Stimulated activated CD8-positive, alpha-beta memory T cell treated with anti-CD3 and anti-CD28 coated beads, Interleukin-12 subunit alpha, Interleukin-12 subunit beta, amount 100 ng/mL, for 1 hour (primary cell): Measurements from ENCODE around the gene PKP4.

Source experiments
- DNase-seq: peaks from one replicate; pipeline ENCODE4 v3.0.0-alpha.2; 2020; ENCODE audit warnings: low read depth

The PKP4 gene

DNA sequence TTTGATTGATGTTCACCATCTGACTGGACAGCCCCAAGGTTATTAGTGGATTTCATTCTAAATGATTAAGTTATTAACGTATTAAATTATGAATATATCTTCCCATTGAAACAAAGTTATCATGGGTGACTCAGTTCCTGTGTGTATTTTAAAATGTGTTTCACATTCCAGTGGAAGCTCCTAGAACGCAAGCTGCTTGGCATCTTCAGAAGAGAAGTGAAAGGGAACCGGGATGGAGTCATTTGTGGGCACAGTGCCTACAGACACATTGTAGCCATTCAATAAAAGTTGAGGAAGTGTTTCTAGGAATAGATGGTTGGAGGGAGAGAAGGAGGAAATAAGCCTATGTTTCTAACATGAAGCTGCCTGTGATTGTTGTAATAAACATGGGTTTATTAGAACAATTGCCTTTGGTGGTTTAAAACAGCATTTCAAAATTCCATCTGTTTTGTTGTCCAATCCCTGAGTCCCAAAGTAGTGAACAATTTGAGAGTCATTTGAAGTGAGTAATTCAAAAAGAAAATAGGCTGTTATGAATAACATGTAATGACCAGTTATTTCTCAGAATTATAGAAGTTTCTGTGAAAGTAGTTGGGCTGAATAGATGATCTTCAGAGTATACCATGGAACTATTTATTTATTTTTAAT lies 143.5 kb downstream of the PKP4 start:
- no peak for DNase-seq

DNA sequence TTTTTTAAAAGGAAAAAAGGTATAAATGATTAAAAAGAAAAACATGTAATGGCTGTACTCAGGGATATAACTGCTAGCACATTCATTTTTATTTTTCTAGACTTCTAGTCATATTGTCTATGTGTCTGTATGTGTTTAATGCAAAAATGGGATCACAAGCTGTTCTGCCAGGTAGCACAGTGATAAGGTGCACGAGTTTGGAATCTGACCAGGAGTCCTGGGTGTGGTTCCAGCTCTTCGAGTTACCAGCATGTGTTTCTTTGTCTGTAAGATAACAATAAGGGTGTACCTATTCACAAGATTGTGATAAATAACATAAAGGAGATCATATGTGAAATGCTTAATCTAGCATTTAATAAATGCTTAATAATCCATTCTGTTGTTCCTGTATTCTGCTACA lies 145.3 kb downstream of the PKP4 start:
- no peak for DNase-seq

DNA sequence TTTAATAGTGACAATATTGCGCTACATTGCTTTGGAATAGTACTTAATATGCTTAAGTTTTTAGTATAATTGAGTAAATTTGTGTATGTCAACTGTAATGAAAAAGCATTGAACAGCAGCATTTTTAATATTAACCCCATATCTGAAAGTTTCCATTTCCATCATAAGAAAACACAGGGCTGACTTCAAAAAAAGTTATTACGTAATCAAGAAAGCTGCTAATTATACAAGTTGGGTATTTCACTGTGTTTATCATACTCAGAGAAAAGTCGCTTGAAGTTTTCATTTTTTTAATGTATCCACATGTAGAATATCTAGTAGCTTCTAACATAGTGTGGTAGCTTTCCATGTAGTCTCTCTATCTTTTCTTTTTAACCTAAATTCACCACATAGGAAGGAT lies 146.5 kb downstream of the PKP4 start:
- DNase-seq, result no peak

DNA sequence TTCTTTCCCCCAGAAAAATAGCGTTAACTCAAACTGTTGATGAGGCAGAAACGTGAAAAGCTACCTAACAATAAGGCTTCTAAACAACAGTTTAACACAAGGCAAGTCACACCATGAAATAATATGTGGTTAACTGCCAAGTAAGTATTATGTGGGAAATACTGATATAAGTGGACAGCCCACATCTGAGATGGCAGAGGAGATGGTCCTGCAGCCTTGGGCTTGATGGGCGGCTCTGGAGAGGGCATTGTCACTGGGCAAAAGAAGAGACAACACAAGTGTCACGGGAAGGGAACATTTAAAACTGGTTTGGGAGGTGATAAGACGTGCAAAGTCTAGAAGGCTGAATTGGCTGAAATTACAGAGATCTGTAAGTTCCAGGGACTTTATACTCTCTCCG lies 147.2 kb downstream of the PKP4 start:
- DNase-seq, result no peak

DNA sequence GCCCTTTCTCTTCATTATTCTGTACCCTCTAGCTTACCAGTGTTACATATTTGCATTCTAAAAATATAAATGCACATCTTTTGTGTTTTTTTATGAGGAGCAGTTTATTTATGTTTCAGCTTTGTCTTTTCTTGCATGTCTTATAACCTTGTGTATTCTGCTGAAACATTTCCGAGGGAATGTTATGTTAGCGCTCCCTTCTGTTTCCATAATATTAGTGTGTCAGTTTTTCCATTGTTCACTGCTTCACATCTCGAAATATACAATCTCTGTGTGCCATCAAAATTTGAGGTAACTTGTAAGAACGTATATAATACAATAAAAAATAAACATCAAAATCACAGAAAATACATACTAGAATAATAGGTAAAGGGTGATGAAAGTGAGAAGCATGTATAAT lies 153.3 kb downstream of the PKP4 start:
- DNase-seq, result no peak

DNA sequence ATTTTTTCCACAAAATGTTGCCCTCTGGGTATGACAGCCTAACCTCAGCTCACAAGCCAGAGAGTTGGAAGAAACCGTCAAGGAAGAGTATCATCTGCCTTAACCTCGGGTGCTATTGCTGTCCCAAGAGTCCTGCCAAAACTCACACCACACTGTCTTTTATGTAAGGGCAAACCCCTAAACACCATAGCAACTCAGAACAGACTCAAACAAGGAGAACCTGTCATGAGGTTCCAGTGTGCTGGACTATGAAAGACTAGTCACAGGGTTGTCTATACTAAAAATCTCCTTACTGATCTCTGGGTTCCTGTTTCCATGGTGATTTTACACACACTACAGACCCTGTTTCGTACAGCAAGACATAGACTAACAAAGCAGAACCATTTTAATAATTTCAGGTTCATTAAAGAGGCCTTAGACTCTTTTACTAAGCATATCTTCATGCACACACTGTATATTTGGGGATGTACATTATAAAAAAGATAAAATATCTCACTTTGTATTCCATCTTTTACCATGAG lies 159.8 kb downstream of the PKP4 start:
- no peak for DNase-seq

DNA sequence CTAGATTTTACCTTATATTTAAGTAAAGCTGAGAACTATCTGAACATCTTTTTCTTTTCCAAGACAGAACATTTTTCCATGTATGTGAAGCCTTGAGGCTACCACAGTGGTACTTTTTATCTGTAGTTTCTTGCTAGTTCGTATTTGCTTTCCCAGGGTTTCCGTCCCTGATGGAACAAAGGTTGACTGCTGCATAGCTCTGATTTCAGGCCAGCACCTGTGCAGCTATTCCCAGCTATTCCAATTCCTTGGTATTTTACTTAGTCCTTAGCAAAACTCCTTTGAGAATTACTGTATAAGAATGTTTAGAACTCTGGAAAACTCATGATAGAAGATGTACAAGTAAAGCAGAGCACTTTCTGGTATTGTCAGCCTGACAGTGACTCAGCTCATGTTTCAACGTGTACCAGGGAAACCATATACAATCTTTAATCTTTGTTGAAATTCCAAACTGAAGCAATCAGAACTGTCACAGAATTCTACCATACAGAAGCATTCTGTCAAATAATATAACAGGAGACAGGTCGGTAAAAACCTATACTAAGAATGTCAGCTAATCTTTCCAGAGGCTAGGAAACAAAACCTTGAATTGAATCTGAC lies 162.2 kb downstream of the PKP4 start:
- DNase-seq, result no peak

DNA sequence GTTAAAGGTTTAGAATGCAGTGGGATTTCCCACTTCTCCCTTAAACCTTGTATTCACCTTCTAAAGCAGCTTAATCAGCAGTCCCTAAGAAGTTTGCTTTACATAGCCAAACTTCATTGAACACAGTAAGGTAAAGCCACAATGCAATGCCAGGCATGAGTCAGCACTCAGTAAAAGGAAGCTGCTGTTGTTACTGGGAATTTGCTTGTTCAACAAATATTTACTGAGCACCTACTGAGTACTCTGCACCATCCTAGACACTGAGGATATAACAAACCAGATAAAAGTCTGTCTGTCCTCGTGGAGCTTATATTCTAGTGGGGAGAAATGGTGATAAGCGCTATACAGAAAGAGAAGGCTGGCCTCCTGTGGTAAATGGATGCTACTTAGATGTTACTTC lies 162.7 kb downstream of the PKP4 start:
- no peak for DNase-seq

DNA sequence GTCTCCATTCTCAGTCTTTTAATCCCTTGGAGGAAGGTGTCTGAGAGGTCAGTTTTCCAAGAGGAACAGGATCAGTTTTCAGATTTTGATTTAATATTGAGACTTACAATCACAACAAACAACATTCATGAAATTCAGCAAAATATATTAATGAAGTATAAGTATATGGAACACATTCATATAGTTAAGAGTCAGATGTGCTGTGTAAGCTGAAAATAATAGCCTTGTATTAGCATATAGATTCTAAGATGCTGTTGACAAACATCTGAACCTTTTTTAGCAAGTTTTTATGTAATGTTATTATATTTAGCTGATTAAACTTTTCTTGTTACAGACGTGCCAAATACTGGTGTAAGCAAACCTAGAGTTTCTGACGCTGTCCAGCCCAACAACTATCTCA lies 163.9 kb downstream of the PKP4 start:
- DNase-seq, result no peak

DNA sequence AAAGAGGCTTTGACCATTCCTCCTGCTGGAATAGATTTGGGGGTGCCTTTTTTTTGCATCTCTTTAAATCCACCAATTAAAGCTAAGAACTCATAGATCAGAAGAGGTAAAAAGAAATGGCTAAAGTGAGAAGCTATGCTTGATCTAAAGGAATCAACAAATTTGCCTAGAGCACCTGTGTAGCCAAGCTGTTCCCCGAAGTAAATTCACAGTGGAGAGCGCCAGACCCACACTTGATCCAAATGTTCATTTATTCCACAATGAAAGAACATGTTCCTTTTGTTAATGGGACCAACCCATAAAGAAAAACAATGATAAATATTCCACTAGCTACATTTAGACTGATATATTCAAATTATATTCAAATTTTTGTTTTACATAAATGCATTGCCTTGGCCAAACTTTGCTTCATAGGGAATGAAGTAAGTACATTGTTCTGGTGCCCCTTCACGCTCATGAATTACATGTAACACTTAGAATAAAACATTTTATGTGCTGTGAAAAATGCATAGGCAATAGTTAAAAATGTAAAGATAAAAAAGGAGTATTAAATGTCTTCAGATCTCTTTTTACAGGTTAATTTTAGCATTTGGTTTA lies 167.4 kb downstream of the PKP4 start:
- no peak for DNase-seq

DNA sequence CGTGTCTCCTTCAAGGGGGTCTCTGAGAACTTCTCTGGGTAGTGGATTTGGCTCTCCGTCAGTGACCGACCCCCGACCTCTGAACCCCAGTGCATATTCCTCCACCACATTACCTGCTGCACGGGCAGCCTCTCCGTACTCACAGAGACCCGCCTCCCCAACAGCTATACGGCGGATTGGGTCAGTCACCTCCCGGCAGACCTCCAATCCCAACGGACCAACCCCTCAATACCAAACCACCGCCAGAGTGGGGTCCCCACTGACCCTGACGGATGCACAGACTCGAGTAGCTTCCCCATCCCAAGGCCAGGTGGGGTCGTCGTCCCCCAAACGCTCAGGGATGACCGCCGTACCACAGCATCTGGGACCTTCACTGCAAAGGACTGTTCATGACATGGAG lies 168.2 kb downstream of the PKP4 start:
- no peak for DNase-seq

DNA sequence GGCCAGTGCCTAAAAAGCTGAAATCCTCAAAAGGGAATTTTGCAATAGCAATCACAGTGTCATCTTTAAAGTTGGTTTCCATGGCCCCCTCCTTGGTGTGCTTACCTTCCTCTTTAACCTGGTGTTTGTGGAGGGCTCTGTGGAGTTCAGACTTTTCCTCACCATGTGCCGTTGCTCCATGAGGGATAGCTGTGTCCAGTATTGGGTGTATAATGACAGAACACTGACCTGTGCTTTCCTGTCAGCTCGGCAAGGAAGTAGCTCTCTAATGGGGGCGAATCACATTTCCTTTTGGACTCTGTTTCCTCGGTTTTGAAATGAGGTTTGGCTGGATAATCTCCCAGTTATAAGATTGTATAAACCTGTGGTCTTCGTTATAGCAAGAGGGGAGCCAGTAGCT lies 172.4 kb downstream of the PKP4 start:
- DNase-seq, result no peak

DNA sequence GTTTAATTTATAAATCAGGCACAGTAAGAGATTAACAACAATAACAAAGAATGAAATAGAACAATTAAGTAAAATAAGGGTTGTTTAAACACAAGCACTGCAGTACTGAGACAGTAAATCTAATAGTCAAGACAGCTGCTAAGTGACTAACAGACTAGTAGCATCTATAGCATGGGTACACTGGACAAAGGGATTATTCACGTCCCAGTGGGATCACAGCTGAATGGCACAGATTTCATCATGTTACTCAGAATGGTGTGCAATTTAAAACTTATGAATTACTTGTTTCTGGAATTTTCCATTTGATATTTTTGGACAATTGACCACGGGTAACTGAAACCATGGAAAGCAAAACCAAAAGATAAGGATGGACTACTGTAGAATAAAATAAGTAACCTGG lies 176.5 kb downstream of the PKP4 start:
- no peak for DNase-seq

DNA sequence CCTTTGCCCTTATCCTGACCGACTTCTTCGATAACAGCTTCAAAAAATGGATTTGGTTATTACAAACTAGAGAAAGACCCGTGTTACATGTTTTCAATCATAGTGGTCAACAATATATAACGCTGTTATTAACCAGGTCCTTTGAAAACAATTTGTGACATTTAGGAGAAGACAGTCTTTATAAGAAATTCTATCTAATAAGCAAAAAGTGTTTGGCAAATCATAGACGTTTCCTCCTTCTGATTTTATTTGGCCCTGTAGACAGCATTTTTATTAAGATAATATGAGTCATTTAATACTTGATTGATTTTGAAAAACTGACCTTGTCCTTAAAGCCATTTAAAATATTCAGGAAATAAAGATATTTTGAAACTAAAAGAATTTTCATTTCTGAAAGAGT lies 177.9 kb downstream of the PKP4 start:
- no peak for DNase-seq

DNA sequence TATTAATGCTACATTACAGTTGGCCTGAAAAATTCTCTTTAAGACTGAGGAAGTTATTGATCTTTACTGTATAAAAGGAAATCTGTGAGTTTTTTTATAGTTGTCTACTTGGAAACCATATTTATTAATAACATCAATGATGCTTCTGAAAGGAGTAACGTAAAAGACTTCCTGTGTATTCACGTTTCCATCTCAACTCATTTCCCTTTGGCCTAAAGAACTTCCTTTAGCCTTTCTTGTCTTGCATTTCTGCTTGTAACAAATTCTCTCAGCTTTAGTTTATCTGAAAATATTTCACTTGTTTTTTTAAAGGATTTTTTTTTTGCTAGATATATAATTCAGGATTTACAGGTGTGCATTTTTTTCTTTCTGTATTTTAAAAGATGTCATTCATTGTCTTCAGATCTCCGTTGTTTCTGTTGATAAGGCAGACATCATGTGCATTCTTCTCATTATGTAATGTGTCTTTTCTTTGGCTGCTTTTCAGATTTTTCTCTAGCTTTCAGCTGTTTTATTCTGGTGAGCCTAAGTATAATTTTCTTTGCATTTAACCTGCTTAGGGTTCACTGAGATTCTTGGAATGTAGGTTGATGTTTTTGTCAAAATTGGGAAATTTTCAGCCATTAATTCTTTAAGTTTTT lies 179.3 kb downstream of the PKP4 start:
- DNase-seq, result no peak

DNA sequence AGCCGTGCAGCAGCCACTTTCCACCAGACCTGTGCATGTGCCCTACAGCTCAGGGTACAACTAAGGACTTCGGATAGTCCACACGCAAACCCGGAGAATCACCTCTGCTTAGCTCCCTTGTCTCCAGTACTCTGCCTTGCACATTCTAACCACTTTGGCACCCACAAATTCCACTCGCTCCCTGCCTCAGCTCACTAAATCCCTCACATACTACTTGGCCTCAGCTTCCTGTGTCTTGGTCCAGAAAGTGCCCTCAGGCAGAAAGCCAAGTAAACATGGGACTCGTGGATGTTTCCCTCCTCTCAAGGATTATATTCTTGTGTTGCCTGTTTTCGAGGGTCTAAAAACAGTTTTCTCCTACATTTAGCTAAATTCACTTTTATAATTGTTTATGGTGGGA lies 180.6 kb downstream of the PKP4 start:
- no peak for DNase-seq

DNA sequence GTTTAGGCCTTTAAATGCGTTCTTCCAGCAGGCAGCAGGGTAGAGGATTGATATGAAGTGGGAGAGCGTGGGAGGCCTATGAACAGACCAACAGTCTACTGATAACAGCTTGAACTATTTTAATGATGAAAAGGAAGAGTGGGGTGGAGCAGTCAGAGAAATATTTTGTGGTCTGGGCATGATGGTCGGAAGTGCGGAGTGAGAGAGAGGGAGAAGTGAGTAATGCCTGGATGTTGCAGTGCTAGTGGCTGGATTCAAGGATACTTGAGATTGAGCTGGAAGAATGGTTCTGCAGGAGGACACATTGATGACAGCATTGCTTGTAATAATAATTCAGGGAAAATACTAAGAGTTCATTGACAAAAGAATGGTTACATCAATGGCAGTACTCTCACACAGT lies 187.4 kb downstream of the PKP4 start:
- DNase-seq, result no peak

DNA sequence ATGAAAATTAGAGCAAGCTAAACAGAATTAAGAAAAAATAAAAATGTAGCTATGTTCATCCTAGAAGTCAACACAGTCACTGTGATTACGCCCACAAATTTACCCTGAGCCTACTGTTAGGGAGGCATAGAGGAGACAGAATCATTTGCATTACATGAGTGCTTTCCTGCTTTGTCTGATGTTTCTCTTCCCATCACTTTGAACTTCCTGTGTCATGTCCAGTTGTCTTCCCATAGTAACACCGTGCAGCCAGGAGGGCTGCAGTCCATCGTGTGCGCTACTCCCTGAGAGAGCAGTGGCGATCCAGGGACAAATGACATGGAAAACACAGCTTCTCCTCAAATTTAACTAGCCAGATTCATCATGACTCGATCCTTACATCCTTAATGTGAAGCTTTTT lies 188.5 kb downstream of the PKP4 start:
- no peak for DNase-seq

DNA sequence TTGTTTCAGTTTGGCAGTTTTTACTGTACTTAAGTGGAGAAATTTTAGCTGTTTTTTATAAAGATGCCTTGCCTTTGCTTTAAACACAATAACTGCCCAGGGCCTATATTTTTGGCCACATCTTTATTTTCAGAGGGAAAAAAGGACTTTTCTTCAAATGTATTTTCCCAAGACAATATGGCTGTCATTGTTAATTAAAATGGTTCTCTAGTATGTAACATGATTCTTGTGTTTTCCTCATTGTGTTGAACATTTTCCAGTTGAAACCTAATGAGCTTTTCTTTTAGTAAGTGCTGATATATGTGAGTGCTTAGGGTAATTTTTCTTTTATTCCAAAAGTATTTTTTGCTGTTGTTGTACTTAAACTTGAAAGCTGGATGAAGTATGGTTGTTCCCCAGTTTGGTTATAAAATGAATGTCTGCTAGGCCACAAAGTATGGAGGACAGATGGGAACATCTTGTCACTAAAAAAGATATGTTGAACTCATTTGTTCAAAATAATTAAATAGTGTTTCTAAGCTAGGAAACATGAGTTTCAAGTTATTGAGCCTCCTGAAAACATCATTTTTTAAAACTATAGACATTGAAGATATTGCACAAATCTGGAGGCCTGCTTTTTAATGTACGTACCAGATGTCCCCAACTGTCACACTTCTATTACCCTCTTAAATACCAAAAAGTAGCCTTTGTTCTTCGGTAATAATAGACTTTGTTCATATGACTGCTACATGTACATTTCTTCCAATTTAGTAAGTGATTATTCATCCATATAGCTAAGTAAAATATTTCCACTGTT lies 190.9 kb downstream of the PKP4 start:
- no peak for DNase-seq

DNA sequence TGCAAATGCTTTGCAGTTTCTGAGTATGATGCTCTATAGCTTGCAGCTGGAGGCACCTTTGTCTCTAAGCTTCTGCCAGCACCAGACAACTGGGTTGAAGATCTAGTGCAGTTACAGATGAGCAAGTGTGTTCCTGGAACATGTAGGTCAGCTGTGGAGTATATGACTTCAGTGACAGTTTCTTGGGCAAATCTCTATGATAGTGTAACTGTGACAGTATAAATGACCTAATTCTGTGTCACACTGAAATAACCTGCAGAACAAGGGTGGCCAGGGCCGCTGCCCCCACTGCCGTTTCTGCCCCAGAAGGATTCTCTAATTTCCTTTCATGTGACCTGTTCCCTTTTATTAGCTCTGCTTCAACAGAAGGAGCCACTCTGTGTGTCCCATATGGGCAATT lies 193.1 kb downstream of the PKP4 start:
- no peak for DNase-seq

DNA sequence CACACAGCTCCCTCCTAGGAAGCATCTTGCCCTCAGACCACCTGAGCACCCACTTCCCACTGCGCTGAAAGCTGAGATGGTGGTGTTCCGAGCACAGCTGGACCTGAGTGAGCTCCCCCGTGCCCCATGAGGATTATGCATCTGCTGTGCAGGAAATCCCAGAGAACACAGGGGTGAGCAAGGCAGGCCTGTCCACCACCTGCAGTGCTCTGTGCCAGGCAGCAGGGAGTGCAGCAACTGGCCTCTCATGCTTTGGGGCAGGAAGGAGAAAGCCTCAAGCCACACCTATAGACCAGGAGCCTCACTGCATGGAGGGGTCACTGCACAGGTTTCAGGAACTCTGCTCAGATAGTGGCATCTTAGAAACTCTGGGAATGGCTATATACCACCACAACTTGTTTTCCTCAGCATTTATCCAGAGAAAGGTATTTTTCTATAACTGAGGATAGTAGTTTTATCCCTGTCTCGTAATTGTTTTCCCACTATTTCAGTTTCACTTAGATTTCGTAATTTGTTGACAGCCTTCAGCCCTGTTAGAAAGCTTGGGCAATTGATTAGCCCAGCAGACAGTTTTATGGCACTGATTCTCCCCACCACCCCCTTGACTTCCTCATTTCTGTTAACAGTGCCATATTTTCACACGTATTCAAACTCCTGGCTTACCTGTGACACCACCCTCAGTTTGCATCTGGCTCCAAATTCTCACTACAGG lies 194.1 kb downstream of the PKP4 start:
- no peak for DNase-seq
